SK-N-SH treated with all-trans-retinoic acid at 6 μM for 48 hours (cell line): ENCODE results near the gene GPR32.

Experiments
- ATAC-seq: fragments of 200-7000 bp; cut with Tn5 transposase; 3 replicates; pipeline ENCODE4 v1.9.1; 2020; ENCODE audit warnings: mild to moderate bottlenecking, moderate library complexity
- ARNTL ChIP-seq: fragments of 450-650 bp; formaldehyde crosslinking; IDR thresholded peaks from 2 replicates; pipeline ENCODE4 v1.5.0; 2020; ENCODE audit warnings: low read depth, mild to moderate bottlenecking, moderate library complexity, borderline replicate concordance
- BACH2 ChIP-seq: fragments of 250-450 bp; sonication (Bioruptor Pico); IDR thresholded peaks from 2 replicates; pipeline ENCODE4 v1.9.0; 2021; ENCODE audit warnings: mild to moderate bottlenecking, borderline replicate concordance
- CREB5 ChIP-seq: fragments of 250-450 bp; sonication (Bioruptor Pico); IDR thresholded peaks from 2 replicates; pipeline ENCODE4 v1.5.1; 2020; ENCODE audit warnings: low read depth, mild to moderate bottlenecking, moderate library complexity
- CSDC2 ChIP-seq: fragments of 250-450 bp; sonication (Bioruptor Pico); IDR thresholded peaks from 2 replicates; pipeline ENCODE4 v1.5.0; 2020; ENCODE audit warnings: mild to moderate bottlenecking, moderate library complexity
- ESRRG ChIP-seq: fragments of 250-450 bp; sonication (Bioruptor Pico); IDR thresholded peaks from 2 replicates; pipeline ENCODE4 v1.6.1; 2021; ENCODE audit warnings: mild to moderate bottlenecking
- GLIS3 ChIP-seq: fragments of 250-450 bp; sonication (Bioruptor Pico); IDR thresholded peaks from 2 replicates; pipeline ENCODE4 v1.5.0; 2020; ENCODE audit warnings: mild to moderate bottlenecking, moderate library complexity
- OSR1 ChIP-seq: fragments of 250-450 bp; sonication (Bioruptor Pico); IDR thresholded peaks from 2 replicates; pipeline ENCODE4 v1.8.0; 2022; ENCODE audit warnings: moderate library complexity, mild to moderate bottlenecking, inconsistent platforms
- PATZ1 ChIP-seq: fragments of 250-450 bp; sonication (Bioruptor Pico); IDR thresholded peaks from 2 replicates; pipeline ENCODE4 v1.8.0; 2020; ENCODE audit warnings: mild to moderate bottlenecking, moderate library complexity, borderline replicate concordance
- POU6F1 ChIP-seq: fragments of 250-450 bp; sonication (Bioruptor Pico); IDR thresholded peaks from 2 replicates; pipeline ENCODE4 v1.8.0; 2021; ENCODE audit warnings: low read depth, mild to moderate bottlenecking, moderate library complexity, borderline replicate concordance
- PPARA ChIP-seq: fragments of 250-450 bp; sonication (Bioruptor Pico); IDR thresholded peaks from 2 replicates; pipeline ENCODE4 v1.5.0; 2020; ENCODE audit warnings: mild to moderate bottlenecking, borderline replicate concordance
- SNAI2 ChIP-seq: fragments of 250-450 bp; sonication (Bioruptor Pico); IDR thresholded peaks from 2 replicates; pipeline ENCODE4 v1.5.0; 2020; ENCODE audit warnings: mild to moderate bottlenecking, moderate library complexity
- TCF4 ChIP-seq: fragments of 250-450 bp; sonication (Bioruptor Pico); IDR thresholded peaks from 2 replicates; pipeline ENCODE4 v1.8.0; 2021; ENCODE audit warnings: mild to moderate bottlenecking, moderate library complexity, borderline replicate concordance
- TOX ChIP-seq: fragments of 250-450 bp; sonication (Bioruptor Pico); IDR thresholded peaks from 2 replicates; pipeline ENCODE4 v1.8.0; 2021; ENCODE audit warnings: mild to moderate bottlenecking, moderate library complexity, borderline replicate concordance
- TSHZ2 ChIP-seq: fragments of 250-450 bp; sonication (Bioruptor Pico); IDR thresholded peaks from 2 replicates; pipeline ENCODE4 v1.5.0; 2020; ENCODE audit warnings: mild to moderate bottlenecking, moderate library complexity
- ZC3H10 ChIP-seq: fragments of 250-450 bp; sonication (Bioruptor Pico); IDR thresholded peaks from 2 replicates; pipeline ENCODE4 v1.5.1; 2021; ENCODE audit warnings: mild to moderate bottlenecking, moderate library complexity
- ZFP3 ChIP-seq: fragments of 250-450 bp; sonication (Bioruptor Pico); IDR thresholded peaks from 2 replicates; pipeline ENCODE4 v1.5.0; 2020; ENCODE audit warnings: mild to moderate bottlenecking, moderate library complexity
- ZFP30 ChIP-seq: fragments of 450-650 bp; formaldehyde crosslinking; IDR thresholded peaks from 2 replicates; pipeline ENCODE4 v1.5.0; 2022; ENCODE audit warnings: mild to moderate bottlenecking, moderate library complexity
- ZNF565 ChIP-seq: fragments of 450-650 bp; formaldehyde crosslinking; conservative IDR thresholded peaks from 2 replicates; pipeline ENCODE4 v1.5.0; 2020; ENCODE audit warnings: low read depth, mild to moderate bottlenecking, moderate library complexity
- ZNF70 ChIP-seq: fragments of 450-650 bp; formaldehyde crosslinking; IDR thresholded peaks from 2 replicates; pipeline ENCODE4 v1.5.0; 2020; ENCODE audit warnings: mild to moderate bottlenecking, moderate library complexity
- ZNF8 ChIP-seq: fragments of 450-650 bp; formaldehyde crosslinking; IDR thresholded peaks from 2 replicates; pipeline ENCODE4 v1.5.0; 2020; ENCODE audit warnings: mild to moderate bottlenecking, moderate library complexity

Gene GPR32

GRCh38 chr19:50793558-50794065 lies 23.3 kb downstream of the GPR32 start (continued):
- TF ChIP-seq BACH2 (CRISPR knock-in tag) (no peak), CREB5 (CRISPR knock-in tag) (no peak)

- peak; percentile 26 for ATAC-seq
- TF ChIP-seq ZNF8 (CRISPR knock-in tag) = no peak
- no peak for TF ChIP-seq TSHZ2 (CRISPR knock-in tag)
- no peak for TF ChIP-seq ZFP3 (CRISPR knock-in tag)
- TF ChIP-seq TCF4 (CRISPR knock-in tag) = no peak
- no peak for TF ChIP-seq ARNTL (CRISPR knock-in tag)
- no peak for TF ChIP-seq ZC3H10 (CRISPR knock-in tag)
- TF ChIP-seq TOX (CRISPR knock-in tag) = no peak
- TF ChIP-seq ZNF565 (CRISPR knock-in tag) = no peak
- no peak for TF ChIP-seq ZNF70 (CRISPR knock-in tag)
- TF ChIP-seq CREB5 (CRISPR knock-in tag) = no peak
- TF ChIP-seq BACH2 (CRISPR knock-in tag) = no peak
- TF ChIP-seq SNAI2 = no peak
- TF ChIP-seq PPARA (CRISPR knock-in tag) = no peak
- TF ChIP-seq PATZ1 = no peak
- no peak for TF ChIP-seq ZFP30 (CRISPR knock-in tag)
- TF ChIP-seq ESRRG (CRISPR knock-in tag) = no peak
- TF ChIP-seq GLIS3 (CRISPR knock-in tag) = no peak
- TF ChIP-seq CSDC2 (CRISPR knock-in tag) = no peak
- TF ChIP-seq, all 23 proteins: peak for 0
Observed at GRCh38 chr19:50794074-50794875, 24.0 kb downstream of the GPR32 start.

GRCh38 chr19:50794876-50795663 lies 24.8 kb downstream of the GPR32 start:
- peak; percentile 39 for ATAC-seq
- no peak for TF ChIP-seq POU6F1
- TF ChIP-seq CREB5 (CRISPR knock-in tag) = no peak
- no peak for TF ChIP-seq PATZ1
- no peak for TF ChIP-seq OSR1 (CRISPR knock-in tag)
- no peak for TF ChIP-seq ZFP30 (CRISPR knock-in tag)
- no peak for TF ChIP-seq TOX (CRISPR knock-in tag)
- TF ChIP-seq ARNTL (CRISPR knock-in tag) = no peak
